UCSD-AML1 (cell line): ENCODE results near the gene ALPL.

ENCODE experiments used
- DNase-seq: peaks from one replicate; lab custom pipeline; 2025; ENCODE audit not compliant: unreplicated experiment; lab: John Stamatoyannopoulos, UW

ALPL gene

DNA sequence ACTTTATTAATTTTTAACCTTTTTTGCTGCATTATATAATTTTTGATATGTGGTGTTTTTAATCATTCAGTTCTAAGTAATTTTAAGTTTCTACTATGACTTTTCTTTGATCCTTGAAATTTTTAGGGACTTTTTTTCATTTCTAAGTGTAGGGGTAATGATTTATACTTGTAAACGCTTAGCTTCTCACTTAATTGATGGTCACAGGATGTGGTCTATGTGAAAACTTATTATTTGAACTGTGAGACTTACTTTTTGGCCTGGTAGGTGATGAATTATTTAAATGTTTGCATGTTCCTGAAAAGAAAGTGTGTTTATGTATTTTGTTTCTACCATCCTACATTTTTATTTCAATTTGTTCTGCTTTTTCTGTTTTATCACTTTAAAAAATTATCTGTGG lies 17.2 kb downstream of the ALPL start:
- DNase-seq: no peak

- DNase-seq: no peak
Measured at GRCh38 chr1:21530368-21531016, 21.3 kb downstream of the ALPL start.

DNA sequence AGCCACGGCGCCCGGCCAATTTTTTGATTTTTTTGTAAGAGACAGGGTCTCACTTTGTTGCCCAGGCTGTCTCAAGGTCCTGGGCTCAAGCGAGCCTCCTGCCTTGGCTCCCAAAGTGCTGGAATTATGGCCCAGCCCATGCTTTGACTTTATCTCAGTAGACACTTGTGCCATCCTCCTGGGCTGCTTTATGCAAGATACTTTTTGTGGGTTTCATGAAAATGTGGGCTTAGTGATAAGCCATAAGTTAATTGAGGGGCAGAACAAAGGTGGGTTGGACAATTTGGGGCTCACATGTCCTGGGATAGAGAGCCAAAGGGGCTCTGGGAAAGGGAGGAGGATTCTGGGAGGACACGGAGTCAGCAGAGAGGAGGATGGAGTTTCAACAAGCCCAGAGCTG lies 22.0 kb downstream of the ALPL start:
- no peak for DNase-seq

- DNase-seq: no peak
Measured at GRCh38 chr1:21532496-21532895, 23.3 kb downstream of the ALPL start.

DNA sequence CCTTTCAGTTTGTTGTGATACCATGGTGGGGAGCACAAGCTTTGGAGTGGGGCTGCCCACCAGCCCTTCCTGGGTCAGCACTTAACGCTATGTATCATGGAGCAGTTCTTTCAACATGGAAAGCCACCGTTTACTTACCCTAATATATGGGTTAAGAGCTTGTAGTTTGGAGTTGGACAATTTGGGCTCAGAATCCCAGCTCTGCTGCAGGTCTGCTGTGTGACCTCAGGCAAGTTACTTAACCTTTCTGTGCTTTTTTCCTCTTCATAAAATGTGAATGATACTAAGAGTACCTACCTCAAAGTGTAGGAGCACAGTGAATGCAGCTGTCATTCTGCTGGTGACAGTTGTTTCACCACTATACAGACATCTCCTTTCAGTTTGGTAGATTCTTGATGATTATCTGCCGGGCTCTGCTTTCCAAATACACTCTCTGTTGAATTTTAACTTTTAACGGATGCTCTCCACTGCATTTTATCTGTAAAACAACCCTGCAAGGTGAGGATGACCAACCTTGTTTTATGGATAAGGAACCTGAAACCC lies 23.8 kb downstream of the ALPL start:
- DNase-seq: no peak

- no peak for DNase-seq
Measured at GRCh38 chr1:21534146-21534545, 24.9 kb downstream of the ALPL start.

GRCh38 chr1:21534674-21535378 lies 25.6 kb downstream of the ALPL start:
- DNase-seq: no peak

DNA sequence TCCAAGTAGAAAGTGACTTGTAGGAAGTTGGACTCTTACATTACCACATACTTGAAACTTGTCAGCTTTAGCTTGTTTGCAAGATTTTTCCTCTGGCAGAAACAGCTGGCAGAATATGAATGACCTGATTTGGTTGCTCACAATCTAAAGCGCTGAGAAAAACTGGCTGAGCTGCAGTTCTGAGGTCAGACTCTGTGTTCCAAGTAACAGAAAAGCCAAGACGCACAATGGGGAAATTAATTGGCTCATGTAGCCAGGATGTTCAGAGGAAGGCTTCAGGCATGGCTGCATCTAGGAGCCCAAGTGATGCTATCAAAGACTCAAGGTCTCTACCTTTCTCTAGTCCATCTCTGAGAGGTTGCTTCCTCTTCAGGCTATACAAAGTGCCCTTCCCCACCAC lies 27.0 kb downstream of the ALPL start:
- DNase-seq: no peak

DNA sequence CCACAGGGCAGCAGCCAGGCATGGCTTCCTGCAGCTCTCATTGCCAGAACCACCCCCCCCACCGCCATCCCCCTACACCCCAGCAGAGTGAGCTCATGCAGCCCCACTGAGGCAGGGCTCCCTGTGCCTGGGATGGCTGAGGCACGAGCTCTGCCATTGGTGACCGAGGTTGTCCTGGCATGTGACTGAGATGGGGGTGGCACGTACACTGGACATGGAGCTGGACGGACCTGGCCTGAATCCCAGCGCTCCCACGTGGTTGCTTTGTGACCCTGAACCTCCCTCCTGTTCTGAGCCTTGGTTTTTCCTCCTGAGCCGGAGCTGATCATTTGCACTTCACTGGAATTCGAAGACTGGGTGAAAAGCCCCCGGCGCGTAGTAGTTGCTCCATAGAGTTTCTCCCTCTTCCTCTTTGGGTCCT lies 28.3 kb downstream of the ALPL start:
- no peak for DNase-seq

GRCh38 chr1:21537932-21538630 lies 28.9 kb downstream of the ALPL start:
- DNase-seq: no peak

DNA sequence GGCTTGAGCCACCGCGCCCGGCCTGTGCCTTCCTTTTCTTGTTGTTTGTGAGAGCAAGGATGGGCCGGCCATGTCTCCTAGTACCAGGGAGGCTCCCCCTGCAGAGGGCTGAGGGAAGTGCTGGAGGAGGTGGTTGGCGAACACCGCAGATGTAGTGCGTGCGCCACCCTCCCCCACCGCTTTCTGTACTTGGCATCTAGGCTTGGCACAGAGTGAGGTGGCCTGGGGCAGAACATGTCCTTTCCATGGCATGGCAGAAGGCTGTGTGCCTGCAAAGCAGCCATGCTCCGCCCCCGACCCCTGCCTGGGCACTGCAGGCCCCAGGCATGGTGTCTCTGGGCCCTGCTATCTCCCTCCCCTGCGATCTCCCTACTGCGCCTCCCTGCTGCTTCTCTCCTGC lies 30.7 kb downstream of the ALPL start:
- no peak for DNase-seq

DNA sequence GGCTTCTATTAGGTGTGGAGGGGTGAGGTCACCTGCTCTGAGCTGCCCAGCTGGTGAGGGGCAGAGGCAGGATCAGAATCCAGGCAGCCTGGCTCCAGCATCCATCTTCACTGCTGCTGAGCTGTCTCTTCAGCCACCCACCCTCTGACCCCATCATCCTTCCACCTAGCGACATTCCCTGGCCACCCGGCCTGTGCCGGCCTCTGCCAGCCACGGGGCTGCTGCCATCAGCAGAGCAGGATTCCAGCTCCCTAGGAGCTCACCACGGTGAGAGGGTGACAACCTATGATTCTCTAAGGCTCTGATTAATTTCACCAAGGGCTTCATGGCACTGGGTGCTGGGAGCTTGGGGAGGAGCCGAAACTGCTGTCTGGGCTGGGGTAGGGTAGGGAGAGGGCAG lies 32.1 kb downstream of the ALPL start:
- no peak for DNase-seq

GRCh38 chr1:21541835-21542234 lies 32.6 kb downstream of the ALPL start:
- no peak for DNase-seq

- no peak for DNase-seq
Measured at GRCh38 chr1:21543598-21543997, 34.4 kb downstream of the ALPL start.

DNA sequence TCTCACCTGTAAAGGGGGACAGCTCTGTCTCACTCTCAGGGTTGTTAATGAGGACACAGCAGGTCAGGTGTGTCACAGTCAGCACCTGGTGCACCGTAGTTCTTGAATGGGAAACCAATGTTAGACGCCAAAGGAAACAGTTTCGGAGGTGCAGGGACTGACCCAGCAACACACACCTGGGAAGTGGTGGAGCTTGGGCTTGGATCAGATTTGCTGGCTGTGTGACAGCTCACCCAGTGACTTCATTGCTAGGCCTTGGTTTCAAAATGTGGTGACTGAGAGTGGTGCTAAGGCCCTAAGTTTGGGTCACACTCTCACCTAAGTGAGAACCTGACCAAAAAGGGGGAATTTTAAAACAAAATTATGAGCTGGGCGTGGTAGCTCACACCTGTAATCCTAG lies 34.9 kb downstream of the ALPL start:
- DNase-seq: no peak

DNA sequence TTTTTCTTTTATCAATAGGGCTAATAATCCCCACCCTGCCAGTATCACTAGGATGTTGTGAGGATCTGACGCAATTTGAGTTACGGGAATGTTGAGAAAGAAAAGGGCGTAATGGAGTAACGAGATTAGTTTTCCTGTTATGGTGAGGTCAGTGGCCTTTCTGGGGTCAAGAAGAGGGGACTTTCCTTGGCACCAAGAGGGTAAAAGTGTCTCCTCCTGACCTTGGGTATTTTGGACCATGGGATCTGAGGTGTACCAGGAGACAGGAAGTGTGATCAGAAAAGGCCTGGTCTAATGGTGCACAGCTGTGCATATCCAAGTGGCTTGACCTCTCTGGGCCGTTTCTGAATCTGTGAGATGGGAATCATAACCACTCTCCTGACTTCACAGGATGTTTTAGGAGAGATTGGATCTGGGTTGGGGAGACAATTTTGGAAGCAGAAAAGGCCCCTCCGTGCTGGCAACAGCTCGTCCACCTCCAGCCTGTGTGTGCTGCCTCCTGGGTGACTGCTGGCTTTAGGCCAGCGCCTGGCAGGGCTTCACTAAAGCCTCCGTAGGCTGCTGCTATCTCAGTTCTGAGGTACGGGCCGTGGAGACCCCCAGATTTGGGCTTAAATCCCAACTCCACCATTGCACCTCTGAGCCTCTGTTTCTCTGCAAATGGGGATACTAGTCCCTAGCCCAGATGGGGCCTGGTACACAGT lies 37.1 kb downstream of the ALPL start:
- no peak for DNase-seq

GRCh38 chr1:21547876-21548275 lies 38.7 kb downstream of the ALPL start:
- DNase-seq: no peak

DNA sequence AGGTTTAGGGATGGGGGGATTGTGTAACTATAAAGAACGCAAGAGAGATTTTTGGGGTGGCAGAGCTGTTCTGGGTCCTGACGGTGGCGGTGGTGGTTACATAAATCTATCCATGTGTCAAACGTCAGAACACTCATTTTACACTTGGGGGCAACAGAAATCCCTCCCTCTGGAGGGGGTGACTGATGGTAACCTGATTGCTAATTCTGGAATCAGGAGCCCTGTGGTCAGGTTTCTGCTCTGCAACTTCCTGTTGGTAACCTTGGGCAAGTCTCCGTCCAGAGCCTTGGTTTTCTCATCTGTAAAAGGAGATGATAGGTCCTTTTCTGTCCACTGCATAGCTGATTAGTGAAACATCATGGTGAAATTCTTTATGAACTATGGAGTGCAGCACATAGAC lies 40.9 kb downstream of the ALPL start:
- DNase-seq: no peak

- no peak for DNase-seq
Measured at GRCh38 chr1:21550866-21551475, 41.7 kb downstream of the ALPL start.

- DNase-seq: no peak
Measured at GRCh38 chr1:21552715-21553114, 43.5 kb downstream of the ALPL start.
